K562 (cell line): ENCODE measurements around the gene RREB1. TPM values are rescaled to one million over a fixed set of nuclear protein-coding genes. Genes with fewer than 3 reads are reported as not detected.

Experiments used
- ATAC-seq: fragments of 200-7000 bp; cut with Tn5 transposase; 3 replicates; pipeline ENCODE4 v1.9.1; 2020; ENCODE audit warnings: moderate library complexity
- BruUV-seq: library from RNA; stranded (reverse); fragments of 400-500 nt; replicated peaks from 2 replicates; lab custom pipeline; 2021; lab: Mats Ljungman, UMichigan
- CTCF ChIA-PET: fragments of 300-600 bp; formaldehyde crosslinking; extraction: SDS; loops from one replicate; lab custom pipeline; 2021; ENCODE audit warnings: low intra/inter-chr PET ratio; lab: Yijun Ruan, JAX
- POLR2A ChIA-PET: fragments of 300-600, 350-650 bp; sonication (Branson Sonifier 250); formaldehyde crosslinking; extraction: SDS; loops from one replicate; lab custom pipeline; 2021; ENCODE audit warnings: antibody characterized with exemption, inconsistent platforms; lab: Yijun Ruan, JAX
- DNase-seq, 4 experiments: peaks; one replicate each; pipeline versions ENCODE4 v3.0.0 to v3.0.0-alpha.2; 2011 to 2018; ENCODE audit warnings: low spot score in 3 of 4, mixed read lengths in 3 of 4; ENCODE audit errors: extremely low read depth in 1 of 4
- FAIRE-seq: peaks from 2 replicates; lab custom pipeline; 2011; peaks lifted over from hg19 to GRCh38; lab: Jason Lieb, UNC
- H2AFZ ChIP-seq: 2 replicates; pipeline ENCODE4 v1.6.0; 2011; ENCODE audit warnings: low read depth, low read length, control low read depth, inconsistent platforms
- H3K27ac ChIP-seq: fragments of 200-600 bp; 3 replicates; pipeline ENCODE4 v1.8.0; 2011; ENCODE audit warnings: low read depth, mild to moderate bottlenecking, control low read depth, inconsistent platforms, low read length, moderate library complexity, mixed read lengths; ENCODE audit errors: extremely low read depth
- H3K27me3 ChIP-seq, 2 experiments: fragments of 300-600 bp in 1 of 2; 2 replicates in 1 of 2; 3 replicates in 1 of 2; pipeline versions ENCODE4 v1.6.0 to v1.8.0; 2011; ENCODE audit warnings: inconsistent platforms in 2 of 2, low read length in 2 of 2, mild to moderate bottlenecking in 1 of 2, mixed read lengths in 1 of 2, moderate library complexity in 1 of 2; ENCODE audit not compliant: control insufficient read depth in 2 of 2, insufficient read depth in 2 of 2
- H3K36me3 ChIP-seq: fragments of 300-600 bp; 3 replicates; pipeline ENCODE4 v1.8.0; 2011; ENCODE audit warnings: mild to moderate bottlenecking, low read length, inconsistent platforms; ENCODE audit not compliant: control insufficient read depth, insufficient read depth
- H3K4me1 ChIP-seq, 2 experiments: fragments of 200-600 bp in 1 of 2; replicated peaks in 1 of 2; 2 replicates in 1 of 2; 3 replicates in 1 of 2; pipeline versions ENCODE4 v1.5.1 to v1.8.0; 2011; ENCODE audit warnings: inconsistent platforms in 2 of 2, low read length in 2 of 2, mild to moderate bottlenecking in 1 of 2, mixed read lengths in 1 of 2, moderate library complexity in 1 of 2; ENCODE audit not compliant: control insufficient read depth in 2 of 2, insufficient read depth in 2 of 2
- H3K4me2 ChIP-seq: 2 replicates; pipeline ENCODE4 v1.6.1; 2011; ENCODE audit warnings: low read length, control low read depth, inconsistent platforms, mixed read lengths; ENCODE audit not compliant: insufficient read depth
- H3K4me3 ChIP-seq: fragments of 200-600 bp; sonication (generic), shearing (Covaris generic); 2 replicates; pipeline ENCODE4 v1.5.1; 2016; ENCODE audit warnings: control low read depth, inconsistent platforms
- H3K79me2 ChIP-seq: fragments of 200-600 bp; 3 replicates; pipeline ENCODE4 v1.8.0; 2011; ENCODE audit warnings: low read length, inconsistent platforms; ENCODE audit not compliant: control insufficient read depth, insufficient read depth
- H3K9ac ChIP-seq, 2 experiments: 2 replicates each; pipeline versions ENCODE4 v1.6.0 to v1.6.1; 2011; ENCODE audit warnings: low read depth in 2 of 2, low read length in 2 of 2, control low read depth in 1 of 2, inconsistent platforms in 1 of 2, mild to moderate bottlenecking in 1 of 2, mixed read lengths in 1 of 2; ENCODE audit not compliant: insufficient read depth in 1 of 2
- H3K9me1 ChIP-seq: one replicate; pipeline ENCODE4 v1.6.0; 2011; ENCODE audit warnings: inconsistent platforms, mild to moderate bottlenecking, low read length, moderate library complexity; ENCODE audit not compliant: control insufficient read depth, insufficient read depth
- H3K9me3 ChIP-seq: replicated peaks from 2 replicates; pipeline ENCODE4 v1.5.1; 2011; ENCODE audit warnings: low read depth, low read length, inconsistent platforms; ENCODE audit not compliant: control insufficient read depth, insufficient read depth
- H4K20me1 ChIP-seq: replicated peaks from 2 replicates; pipeline ENCODE4 v1.6.1; 2011; ENCODE audit warnings: low read length, inconsistent platforms, mixed read lengths; ENCODE audit not compliant: control insufficient read depth, insufficient read depth
- CBX1 ChIP-seq: sonication (generic); IDR thresholded peaks from 2 replicates; pipeline ENCODE4 v1.6.1; 2016; ENCODE audit warnings: antibody characterized with exemption, low read depth, mild to moderate bottlenecking
- HBP1 ChIP-seq: fragments of 450-650 bp; formaldehyde crosslinking; IDR thresholded peaks from 2 replicates; pipeline ENCODE4 v1.4.0; 2022; ENCODE audit warnings: missing genetic modification characterization
- KDM4B ChIP-seq, 2 experiments: fragments of 450-650 bp in 1 of 2; sonication (generic) in 1 of 2; IDR thresholded peaks; 2 replicates each; pipeline ENCODE4 v1.6.1; 2016 to 2017; ENCODE audit warnings: borderline replicate concordance in 2 of 2, antibody characterized with exemption in 1 of 2, low read depth in 1 of 2, mild to moderate bottlenecking in 1 of 2
- POLR2B ChIP-seq: fragments of 450-650 bp; IDR thresholded peaks from 2 replicates; pipeline ENCODE4 v1.6.1; 2018; ENCODE audit warnings: low read depth; ENCODE audit not compliant: partially characterized antibody
- STAT5B ChIP-seq: fragments of 250-450 bp; sonication (Bioruptor Pico); IDR thresholded peaks from 2 replicates; pipeline ENCODE4 v1.8.0; 2021; ENCODE audit warnings: mild to moderate bottlenecking, inconsistent platforms
- TCF3 ChIP-seq: sonication (generic); formaldehyde crosslinking; IDR thresholded peaks from 2 replicates; pipeline ENCODE4 v1.4.0; 2020; ENCODE audit warnings: mild to moderate bottlenecking, missing genetic modification reagents
- TFAP4 ChIP-seq: sonication (generic); formaldehyde crosslinking; IDR thresholded peaks from 2 replicates; pipeline ENCODE4 v1.8.0; 2022; ENCODE audit warnings: missing genetic modification reagents, mild to moderate bottlenecking, moderate library complexity, borderline replicate concordance
- ZBTB1 ChIP-seq: sonication (generic); formaldehyde crosslinking; IDR thresholded peaks from 2 replicates; pipeline ENCODE4 v1.8.1; 2023; ENCODE audit warnings: missing genetic modification reagents, low read depth, mild to moderate bottlenecking, borderline replicate concordance
- ZNF239 ChIP-seq: fragments of 250-450 bp; sonication (Bioruptor Pico); IDR thresholded peaks from 2 replicates; pipeline ENCODE4 v1.4.0; 2020; ENCODE audit warnings: mild to moderate bottlenecking
- ZNF785 ChIP-seq: fragments of 250-450 bp; sonication (Bioruptor Pico); IDR thresholded peaks from 2 replicates; pipeline ENCODE4 v1.4.0; 2020; ENCODE audit warnings: mild to moderate bottlenecking
- WGBS: fragments of 100-300 bp; shearing (Covaris generic); methylation state at CpG from one replicate; pipeline ENCODE4 v1.1.6; 2016; ENCODE audit warnings: low coverage, mixed read lengths; ENCODE audit not compliant: insufficient coverage; ENCODE audit errors: missing lambda C conversion rate; 5-methylcytosine and 5-hydroxymethylcytosine counted together
- in situ Hi-C: fragments of 300-500 bp; cut with MboI; formaldehyde crosslinking; loops from 4 replicates; pipeline ENCODE4 v1.15.0; 2018; ENCODE audit warnings: inconsistent platforms, mixed read lengths
- intact Hi-C: fragments of 100-400 bp; cut with micrococcal nuclease; formaldehyde crosslinking; loops from 2 replicates; pipeline ENCODE4 v1.14.2; 2022
- polyA plus RNA-seq, 8 experiments: library from polyadenylated mRNA; depleted of rRNA in 4 of 8; stranded (reverse) in 5 of 8; unstranded in 3 of 8; fragments of >200 nt; fragmentation: Nextera tagmentation in 2 of 8; fragmentation: Illumina TruSeq in 1 of 8; extraction: Ambion mirVana in 2 of 8; extraction: Trizol in 1 of 8; gene quantifications; 2 replicates each; pipeline versions ENCODE4 v1.2.1 to v1.2.3, GENCODE V29; 2011 to 2014; ENCODE audit warnings: inconsistent platforms in 1 of 8, missing spikeins in 1 of 8
- total RNA-seq, 7 experiments: library from RNA; depleted of rRNA in 6 of 7; stranded (reverse); fragments of >200 nt in 6 of 7; fragmentation: Illumina TruSeq in 2 of 7; extraction: Trizol in 2 of 7; gene quantifications; 2 replicates each; pipeline versions ENCODE4 v1.2.1 to v1.2.3, GENCODE V29; 2011 to 2021; ENCODE audit warnings: low replicate concordance in 1 of 7
- TF ChIP-seq, protein P1 (sequence below): fragments of 450-650 bp; formaldehyde crosslinking; IDR thresholded peaks from 2 replicates; pipeline ENCODE4 v1.4.0; 2020; ENCODE audit warnings: mild to moderate bottlenecking, moderate library complexity

The RREB1 gene
- total and polyA plus RNA-seq, 9 of the 15 experiments (the other 6 are each of a cell fraction or from before 2014, with no cell fraction given): 3.3 to 64.2 (median 19.3) TPM

DNA sequence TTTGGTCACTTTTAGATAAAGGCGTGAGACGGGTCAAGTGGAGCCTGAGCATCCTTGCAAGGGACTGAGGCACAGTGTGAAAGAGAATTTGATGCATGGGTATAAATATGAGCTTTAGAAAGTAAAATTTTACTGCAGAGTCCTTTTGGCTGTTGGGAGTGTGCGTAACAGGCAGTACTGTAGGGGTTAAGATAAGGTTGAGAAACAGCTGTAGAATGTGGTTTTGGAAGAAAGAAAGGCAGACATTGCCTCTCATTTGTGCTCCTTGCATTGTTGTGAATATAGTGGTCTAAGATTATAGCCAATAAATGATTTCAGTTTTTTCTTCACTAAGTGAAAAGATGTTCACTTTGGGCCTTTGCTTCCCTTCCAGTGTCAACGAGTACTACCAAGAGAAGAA lies 73.0 kb downstream of the RREB1 start:
- Histone ChIP-seq H3K4me1 (peaks cover 8 to 17% of the 10 kb centered on the region in 2 experiments; a peak in 4 of 5 replicates), H3K4me2 (no peak overlapping the region), H3K9ac (peak overlapping the region in 1 of 2 experiments; percentile 1; a peak in 1 of 4 replicates), H2AFZ (no peak overlapping the region), H3K79me2 (peaks cover 80% of the 10 kb centered on the region), H3K27ac (peak overlapping the region; percentile 11; the same call in 2 of the 3 replicates), H3K4me3 (no peak overlapping the region), H3K9me1 (no peaks in the 10 kb centered on the region), H3K36me3 (peaks cover 91% of the 10 kb centered on the region), H4K20me1 (no peaks in the 10 kb centered on the region), H3K9me3 (no peaks in the 10 kb centered on the region), H3K27me3 (no peaks in the 10 kb centered on the region)
- no peak for DNase-seq
- no peak for FAIRE-seq
- ChIA-PET CTCF (no interaction called here), POLR2A (interaction anchor here (0.7 to 1.7 kb wide), 3 partner anchors 13 to 16 kb away, joined by 3 to 4 read pairs (median 3); no protein-coding TSS in a partner anchor)
- in situ Hi-C loops: no loop called here
- no TSS peak for BruUV-seq
- intact Hi-C loops: no loop called here
- 79% methylated on average over 4 of the region's 4 CpGs for WGBS
- no peak for TF ChIP-seq STAT5B (CRISPR knock-in tag)
- no peak for TF ChIP-seq ZBTB1 (CRISPR knock-in tag)
- TF ChIP-seq ZNF239 (CRISPR knock-in tag): no peak
- no peak for TF ChIP-seq POLR2B
- TF ChIP-seq ZNF785: no peak
- TF ChIP-seq KDM4B (IDR thresholded peaks at IDR 0.05; ENCODE audit: borderline replicate concordance in 2 of 2, low read depth in 1 of 2): no peak
- peak; percentile 39; the same call in 1 of the 2 replicates for TF ChIP-seq TFAP4
- peak; percentile 44; the same call in 1 of the 2 replicates for TF ChIP-seq TCF3 (CRISPR knock-in tag)
- no peak for TF ChIP-seq HBP1 (CRISPR knock-in tag)
- TF ChIP-seq, protein P1, sequence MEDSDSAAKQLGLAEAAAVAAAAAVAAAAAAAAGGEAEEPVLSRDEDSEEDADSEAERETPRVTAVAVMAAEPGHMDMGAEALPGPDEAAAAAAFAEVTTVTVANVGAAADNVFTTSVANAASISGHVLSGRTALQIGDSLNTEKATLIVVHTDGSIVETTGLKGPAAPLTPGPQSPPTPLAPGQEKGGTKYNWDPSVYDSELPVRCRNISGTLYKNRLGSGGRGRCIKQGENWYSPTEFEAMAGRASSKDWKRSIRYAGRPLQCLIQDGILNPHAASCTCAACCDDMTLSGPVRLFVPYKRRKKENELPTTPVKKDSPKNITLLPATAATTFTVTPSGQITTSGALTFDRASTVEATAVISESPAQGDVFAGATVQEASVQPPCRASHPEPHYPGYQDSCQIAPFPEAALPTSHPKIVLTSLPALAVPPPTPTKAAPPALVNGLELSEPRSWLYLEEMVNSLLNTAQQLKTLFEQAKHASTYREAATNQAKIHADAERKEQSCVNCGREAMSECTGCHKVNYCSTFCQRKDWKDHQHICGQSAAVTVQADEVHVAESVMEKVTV (CRISPR knock-in tag): 0 out of 2 replicates have a peak, but pooled peaks have one; percentile 4
- TF ChIP-seq CBX1: no peak
- ATAC-seq: peak; percentile 40; the same call in 2 of the 3 replicates
